Caco-2 (cell line): ENCODE data around the gene C22orf23. TPM values are rescaled to one million over a fixed set of nuclear protein-coding genes. Genes with fewer than 3 reads are reported as not detected.
A peak's percentile ranks its signal among the peaks of the same experiment; 100 is the strongest.

Experiments
- BruUV-seq: library from RNA; stranded (reverse); fragments of 400-500 nt; replicated peaks from 2 replicates; lab custom pipeline; 2021; lab: Mats Ljungman, UMichigan
- CTCF ChIA-PET: fragments of 300-600 bp; sonication (Branson Sonifier 250); formaldehyde crosslinking; loops from one replicate; lab custom pipeline; 2022; ENCODE audit warnings: antibody characterized with exemption; lab: Charles Lee
- POLR2A ChIA-PET: fragments of 300-600 bp; sonication (Branson Sonifier 250); formaldehyde crosslinking; loops from one replicate; lab custom pipeline; 2022; ENCODE audit warnings: antibody characterized with exemption; lab: Charles Lee
- DNase-seq, 2 experiments: peaks; one replicate each; pipeline versions ENCODE4 v3.0.0 to v3.0.0-alpha.2; 2020 to 2022
- H3K27me3 ChIP-seq: replicated peaks from 2 replicates; pipeline ENCODE4 v1.6.0; 2011; ENCODE audit warnings: low read length; ENCODE audit not compliant: control insufficient read depth, insufficient read depth
- H3K36me3 ChIP-seq: 2 replicates; pipeline ENCODE4 v1.5.1; 2011; ENCODE audit warnings: low read length; ENCODE audit not compliant: control insufficient read depth, insufficient read depth
- H3K4me1 ChIP-seq: fragments of 250-450 bp; sonication (Bioruptor Pico); 2 replicates; pipeline ENCODE4 v1.5.1; 2020; ENCODE audit warnings: mild to moderate bottlenecking
- H3K4me3 ChIP-seq: 2 replicates; pipeline ENCODE4 v1.5.1; 2011; ENCODE audit warnings: low read depth, mild to moderate bottlenecking, control low read depth, low read length
- H3K9me3 ChIP-seq: fragments of 250-450 bp; sonication (Bioruptor Pico); 2 replicates; pipeline ENCODE4 v1.5.1; 2020; ENCODE audit warnings: mild to moderate bottlenecking, moderate library complexity
- H3K27ac Mint-ChIP-seq: one replicate; pipeline ENCODE4 v1.8.0; 2022; ENCODE audit warnings: mixed read lengths; ENCODE audit not compliant: unreplicated experiment
- H3K27me3 Mint-ChIP-seq: one replicate; pipeline ENCODE4 v1.8.0; 2022; ENCODE audit warnings: mixed read lengths; ENCODE audit not compliant: insufficient read depth, unreplicated experiment
- H3K36me3 Mint-ChIP-seq: one replicate; pipeline ENCODE4 v1.8.0; 2022; ENCODE audit warnings: mild to moderate bottlenecking, mixed read lengths; ENCODE audit not compliant: insufficient read depth, unreplicated experiment
- H3K4me1 Mint-ChIP-seq: one replicate; pipeline ENCODE4 v1.8.0; 2022; ENCODE audit warnings: low read depth, mixed read lengths; ENCODE audit not compliant: unreplicated experiment
- H3K4me3 Mint-ChIP-seq: one replicate; pipeline ENCODE4 v1.8.0; 2022; ENCODE audit warnings: mild to moderate bottlenecking, moderate library complexity, mixed read lengths; ENCODE audit not compliant: unreplicated experiment
- H3K9me3 Mint-ChIP-seq: one replicate; pipeline ENCODE4 v1.8.0; 2022; ENCODE audit warnings: mixed read lengths; ENCODE audit not compliant: unreplicated experiment
- intact Hi-C: fragments of 100-400 bp; cut with micrococcal nuclease; formaldehyde crosslinking; loops from one replicate; pipeline ENCODE4 v1.10.0; 2022; ENCODE audit not compliant: unreplicated experiment
- total RNA-seq: library from RNA; stranded (reverse); gene quantifications from 2 replicates; pipeline ENCODE4 v1.2.3, GENCODE V29; 2022
- TF ChIP-seq, protein P1 (sequence below), 2 experiments: fragments of 200-600 bp in 1 of 2; IDR thresholded peaks; 1 replicate in 1 of 2; 2 replicates in 1 of 2; pipeline versions ENCODE4 v1.5.1 to v1.8.0; 2011 to 2022; ENCODE audit warnings: antibody characterized with exemption in 1 of 2, control low read depth in 1 of 2, inconsistent platforms in 1 of 2, low read depth in 1 of 2, low read length in 1 of 2, mild to moderate bottlenecking in 1 of 2, moderate library complexity in 1 of 2; ENCODE audit not compliant: insufficient read depth in 1 of 2, severe bottlenecking in 1 of 2, unreplicated experiment in 1 of 2

Gene C22orf23
- total RNA-seq, 1 experiment from 2014 or later: not detected

GRCh38 chr22:37967147-37967546 lies 13.7 kb upstream of the C22orf23 start:
- H3K4me1 ChIP-seq: no peaks in the 10 kb centered on the region
- H3K4me3 Mint-ChIP-seq: no peak overlapping the region
- BruUV-seq: no TSS peak
- no peaks in the 10 kb centered on the region for H3K9me3 Mint-ChIP-seq
- no peaks in the 10 kb centered on the region for H3K9me3 ChIP-seq
- H3K4me1 Mint-ChIP-seq: peaks cover 7% of the 10 kb centered on the region
- H3K27me3 Mint-ChIP-seq: no peaks in the 10 kb centered on the region
- TF ChIP-seq, protein P1, sequence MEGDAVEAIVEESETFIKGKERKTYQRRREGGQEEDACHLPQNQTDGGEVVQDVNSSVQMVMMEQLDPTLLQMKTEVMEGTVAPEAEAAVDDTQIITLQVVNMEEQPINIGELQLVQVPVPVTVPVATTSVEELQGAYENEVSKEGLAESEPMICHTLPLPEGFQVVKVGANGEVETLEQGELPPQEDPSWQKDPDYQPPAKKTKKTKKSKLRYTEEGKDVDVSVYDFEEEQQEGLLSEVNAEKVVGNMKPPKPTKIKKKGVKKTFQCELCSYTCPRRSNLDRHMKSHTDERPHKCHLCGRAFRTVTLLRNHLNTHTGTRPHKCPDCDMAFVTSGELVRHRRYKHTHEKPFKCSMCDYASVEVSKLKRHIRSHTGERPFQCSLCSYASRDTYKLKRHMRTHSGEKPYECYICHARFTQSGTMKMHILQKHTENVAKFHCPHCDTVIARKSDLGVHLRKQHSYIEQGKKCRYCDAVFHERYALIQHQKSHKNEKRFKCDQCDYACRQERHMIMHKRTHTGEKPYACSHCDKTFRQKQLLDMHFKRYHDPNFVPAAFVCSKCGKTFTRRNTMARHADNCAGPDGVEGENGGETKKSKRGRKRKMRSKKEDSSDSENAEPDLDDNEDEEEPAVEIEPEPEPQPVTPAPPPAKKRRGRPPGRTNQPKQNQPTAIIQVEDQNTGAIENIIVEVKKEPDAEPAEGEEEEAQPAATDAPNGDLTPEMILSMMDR (IDR thresholded peaks at IDR 0.05; ENCODE audit: insufficient read depth in 1 of 2, low read depth in 1 of 2, low read length in 1 of 2, severe bottlenecking in 1 of 2, unreplicated experiment in 1 of 2): no peak
- peaks cover 33% of the 10 kb centered on the region for H3K36me3 Mint-ChIP-seq
- 0 out of 2 replicates have a peak, but pooled peaks cover 5% of the 10 kb centered on the region for H3K36me3 ChIP-seq
- no peak overlapping the region for H3K27ac Mint-ChIP-seq
- H3K27me3 ChIP-seq: no peaks in the 10 kb centered on the region
- no peak overlapping the region for H3K4me3 ChIP-seq
- DNase-seq: no peak
- intact Hi-C loops: loop anchor here (5.0 kb wide), 1 partner anchor 35 kb away; no protein-coding TSS in a partner anchor
- POLR2A ChIA-PET: no interaction called here
- CTCF ChIA-PET: no interaction called here

GRCh38 chr22:37965940-37966664 lies 12.7 kb upstream of the C22orf23 start:
- Histone ChIP-seq H3K4me3 (no peak overlapping the region), H3K27me3 (no peaks in the 10 kb centered on the region), H3K4me1 (no peaks in the 10 kb centered on the region), H3K36me3 (0 out of 2 replicates have a peak, but pooled peaks cover 5% of the 10 kb centered on the region), H3K9me3 (no peaks in the 10 kb centered on the region)
- Mint-ChIP-seq H3K27me3 (no peaks in the 10 kb centered on the region), H3K36me3 (peaks cover 34% of the 10 kb centered on the region), H3K9me3 (no peaks in the 10 kb centered on the region), H3K27ac (peak overlapping the region; percentile 75), H3K4me1 (peaks cover 7% of the 10 kb centered on the region), H3K4me3 (no peak overlapping the region)
- TF ChIP-seq, protein P1 (IDR thresholded peaks at IDR 0.05; ENCODE audit: insufficient read depth in 1 of 2, low read depth in 1 of 2, low read length in 1 of 2, severe bottlenecking in 1 of 2, unreplicated experiment in 1 of 2): no peak
- DNase-seq: no peak
- no TSS peak for BruUV-seq
- intact Hi-C loops: loop anchor here (1.0 to 5.0 kb wide), 3 partner anchors 34 to 149 kb away; no protein-coding TSS in a partner anchor
- ChIA-PET POLR2A (interaction anchor here (0.5 to 1.2 kb wide), 3 partner anchors 13 to 161 kb away, joined by 3 to 4 read pairs (median 3); partner anchors contain the start of genes C22orf23 and POLR2F), CTCF (interaction anchor here (0.6 to 1.2 kb wide), 3 partner anchors 79 to 304 kb away, joined by 3 to 5 read pairs (median 5); no protein-coding TSS in a partner anchor)

DNA sequence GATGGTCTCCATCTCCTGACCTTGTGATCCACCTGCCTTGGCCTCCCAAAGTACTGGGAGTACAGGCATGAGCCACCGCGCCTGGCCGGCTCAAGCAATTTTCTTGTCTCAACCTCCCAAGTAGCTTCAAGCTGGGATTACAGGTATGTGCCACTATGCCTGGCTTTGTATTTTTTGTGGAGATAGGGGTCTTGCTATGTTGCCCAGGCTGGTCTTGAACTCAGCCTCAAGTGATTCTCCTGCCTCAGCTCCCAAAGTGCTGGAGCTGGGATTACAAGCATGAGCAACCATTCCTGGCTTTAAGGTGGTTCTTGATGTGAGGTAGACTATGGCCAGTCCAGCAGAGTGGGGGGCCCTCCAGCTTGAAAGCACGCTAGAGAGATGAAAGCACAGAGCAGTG lies 7.7 kb upstream of the C22orf23 start:
- H3K4me3 Mint-ChIP-seq: no peak overlapping the region
- peaks cover 4% of the 10 kb centered on the region for H3K4me1 Mint-ChIP-seq
- no peaks in the 10 kb centered on the region for H3K27me3 ChIP-seq
- no peak overlapping the region for H3K27ac Mint-ChIP-seq
- no peaks in the 10 kb centered on the region for H3K4me1 ChIP-seq
- ChIA-PET CTCF (no interaction called here), POLR2A (no interaction called here)
- no peaks in the 10 kb centered on the region; the same call in 1 of the 2 replicates for H3K36me3 ChIP-seq
- intact Hi-C loops: no loop called here
- no TSS peak for BruUV-seq
- H3K4me3 ChIP-seq: no peak overlapping the region
- no peak for DNase-seq
- H3K27me3 Mint-ChIP-seq: no peaks in the 10 kb centered on the region
- TF ChIP-seq, protein P1 (IDR thresholded peaks at IDR 0.05; ENCODE audit: insufficient read depth in 1 of 2, low read depth in 1 of 2, low read length in 1 of 2, severe bottlenecking in 1 of 2, unreplicated experiment in 1 of 2): no peak
- no peaks in the 10 kb centered on the region for H3K9me3 ChIP-seq
- peaks cover 40% of the 10 kb centered on the region for H3K36me3 Mint-ChIP-seq
- no peaks in the 10 kb centered on the region for H3K9me3 Mint-ChIP-seq
